ENCODE data around the gene TADA1.
"Not testable (repeated sequence)": the region's sequence is repeated elsewhere in the genome, so short reads cannot be mapped to it uniquely, and the experiment has no call there.

Gene TADA1

DNA sequence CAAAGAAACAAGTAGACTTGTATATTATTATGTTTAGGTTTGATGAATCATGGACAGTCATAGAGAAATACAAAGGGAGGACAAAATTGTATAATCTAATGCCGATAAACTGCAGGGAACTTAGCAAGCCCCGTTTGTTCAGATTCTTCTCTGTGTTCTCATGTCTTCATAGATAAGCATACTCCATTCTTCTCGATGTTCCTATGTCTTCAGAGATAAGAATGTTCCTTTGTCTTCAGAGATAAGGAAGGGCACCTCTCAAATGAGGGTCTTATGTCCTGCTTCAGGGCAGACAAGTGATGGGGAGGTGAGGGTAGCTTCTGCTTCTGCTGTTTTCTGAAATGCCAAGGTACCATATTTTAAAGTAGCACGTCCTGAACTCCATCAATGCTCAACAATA is 19.7 kb upstream of the TADA1 start:
- no peak for DNase-seq (ENCODE audit: low read depth in 4 of 4, low spot score in 1 of 4)

DNA sequence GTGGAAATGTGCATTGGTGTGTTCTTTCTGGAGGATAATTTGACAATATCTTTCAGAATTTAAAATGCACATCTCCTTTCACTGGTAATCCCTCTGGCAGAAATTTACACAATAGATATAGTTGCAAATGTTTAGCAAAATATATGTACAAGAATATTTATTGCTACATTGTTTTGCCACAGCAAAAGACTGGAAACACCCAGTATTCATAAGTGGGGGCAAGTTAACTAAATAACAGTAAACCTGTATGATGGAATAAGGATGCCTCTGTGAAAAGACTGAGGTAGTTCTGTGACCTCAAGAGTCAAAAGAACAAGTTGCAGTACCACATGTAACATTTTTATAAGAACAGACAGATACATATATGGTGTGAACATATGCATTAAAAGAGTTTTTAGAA is 13.7 kb upstream of the TADA1 start:
- DNase-seq (ENCODE audit: low read depth in 4 of 4, low spot score in 1 of 4), result no peak

DNA sequence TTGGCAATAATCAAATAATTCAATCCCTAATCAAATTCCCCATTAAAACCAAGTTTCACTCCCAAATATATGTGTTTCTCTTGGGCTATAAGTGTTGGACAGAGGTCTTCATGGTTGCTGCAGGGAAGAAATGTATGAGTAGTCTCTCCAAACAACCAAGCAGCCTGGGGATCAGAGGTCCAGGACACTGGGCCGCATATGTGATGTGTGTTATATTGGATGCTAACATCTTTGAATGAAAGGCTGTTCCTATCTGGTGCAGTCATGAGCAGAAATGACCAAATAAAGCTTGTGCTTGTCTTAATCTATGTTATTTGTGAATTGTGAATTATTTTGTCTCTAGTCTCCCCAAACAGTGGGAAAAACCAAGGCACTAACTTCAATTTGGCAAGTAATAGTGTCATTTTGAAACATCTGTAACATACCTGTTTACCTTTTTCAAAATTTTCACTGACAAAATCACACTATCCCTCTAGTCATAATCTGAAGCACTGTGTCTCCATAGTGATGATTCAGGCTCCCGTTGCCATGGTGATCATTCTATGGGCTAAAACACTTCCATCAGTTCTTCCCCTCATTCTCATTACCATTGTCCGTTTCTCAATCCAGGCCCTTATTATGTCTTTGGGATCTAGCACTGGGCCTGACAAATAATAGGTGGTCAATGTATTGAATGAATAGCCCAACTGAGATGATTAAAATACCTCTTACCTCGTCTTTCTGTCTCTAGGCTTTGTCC is 12.5 kb upstream of the TADA1 start:
- DNase-seq (ENCODE audit: low read depth in 4 of 4, low spot score in 1 of 4), result no peak

DNA sequence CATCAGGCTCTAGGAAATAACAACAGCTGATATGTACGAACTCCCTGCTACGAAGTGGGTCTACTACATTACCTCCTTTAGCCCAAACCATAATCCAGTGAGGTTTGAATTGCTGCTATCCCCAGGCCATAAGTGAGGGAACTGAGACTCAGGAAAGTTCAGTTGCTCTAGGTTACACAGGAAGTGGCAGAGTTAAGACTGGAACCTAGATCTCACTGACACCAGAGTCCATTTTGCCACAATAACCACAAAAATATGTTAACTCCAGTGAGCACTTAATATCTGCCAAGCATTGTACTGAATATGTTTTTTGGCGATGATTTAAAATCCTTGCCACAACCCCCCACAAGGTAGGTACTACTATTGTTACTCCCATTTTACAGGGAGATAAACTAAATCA is 8.9 kb upstream of the TADA1 start:
- DNase-seq (ENCODE audit: low read depth in 4 of 4, low spot score in 1 of 4), result no peak

DNA sequence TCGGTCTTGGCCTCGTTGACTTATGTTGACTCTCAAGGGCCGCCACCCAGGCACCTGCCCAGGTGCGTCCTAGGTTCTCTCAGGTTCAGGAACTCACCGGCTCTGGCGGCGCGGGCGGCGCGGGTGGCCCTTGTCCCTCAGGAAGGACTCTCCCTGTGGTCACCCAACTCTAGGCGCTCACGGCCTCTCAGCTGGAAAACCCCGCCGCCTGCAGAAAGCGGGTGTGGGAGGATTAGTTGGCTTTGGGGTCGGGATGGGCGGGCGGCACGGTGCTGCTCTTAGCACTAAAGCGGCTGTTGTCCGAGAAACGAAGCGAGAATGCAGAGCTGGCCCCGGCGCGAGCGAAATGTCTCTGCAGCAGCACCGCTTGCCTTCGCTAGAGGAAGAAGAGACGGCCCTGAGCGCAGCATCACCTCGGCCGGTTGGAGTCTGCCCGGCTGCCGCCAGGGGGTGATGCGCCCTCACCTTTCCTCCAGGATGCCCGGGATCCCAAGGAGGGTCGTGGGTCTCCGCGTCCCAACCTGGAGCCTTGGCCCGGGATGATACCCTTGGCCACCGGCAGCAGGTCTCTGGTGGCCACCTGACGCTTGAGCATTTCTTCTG is 8.1 kb upstream of the TADA1 start:
- peak in 2 of 4 experiments; percentile 10 to 14 for DNase-seq (ENCODE audit: low read depth in 4 of 4, low spot score in 1 of 4)

DNA sequence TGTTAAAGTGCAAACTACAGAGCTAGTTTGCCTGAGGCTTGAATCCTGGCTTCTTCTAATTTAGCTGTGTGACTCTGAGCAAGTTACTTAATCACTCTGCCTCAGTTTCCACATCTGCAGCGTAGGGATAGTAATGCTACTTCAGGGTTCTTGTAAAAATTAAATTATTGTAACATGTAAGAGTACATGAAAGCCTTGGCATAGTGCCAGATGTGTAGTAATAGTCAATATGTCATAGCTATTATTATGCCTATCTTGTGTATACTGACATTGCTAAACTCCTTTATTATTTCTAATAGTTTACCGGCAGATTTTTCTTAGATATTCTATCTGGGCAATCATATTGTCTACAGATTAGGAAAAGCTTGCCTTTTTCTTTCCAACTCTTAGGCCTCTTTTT is 6.8 kb upstream of the TADA1 start:
- no peak for DNase-seq (ENCODE audit: low read depth in 4 of 4, low spot score in 1 of 4)

DNA sequence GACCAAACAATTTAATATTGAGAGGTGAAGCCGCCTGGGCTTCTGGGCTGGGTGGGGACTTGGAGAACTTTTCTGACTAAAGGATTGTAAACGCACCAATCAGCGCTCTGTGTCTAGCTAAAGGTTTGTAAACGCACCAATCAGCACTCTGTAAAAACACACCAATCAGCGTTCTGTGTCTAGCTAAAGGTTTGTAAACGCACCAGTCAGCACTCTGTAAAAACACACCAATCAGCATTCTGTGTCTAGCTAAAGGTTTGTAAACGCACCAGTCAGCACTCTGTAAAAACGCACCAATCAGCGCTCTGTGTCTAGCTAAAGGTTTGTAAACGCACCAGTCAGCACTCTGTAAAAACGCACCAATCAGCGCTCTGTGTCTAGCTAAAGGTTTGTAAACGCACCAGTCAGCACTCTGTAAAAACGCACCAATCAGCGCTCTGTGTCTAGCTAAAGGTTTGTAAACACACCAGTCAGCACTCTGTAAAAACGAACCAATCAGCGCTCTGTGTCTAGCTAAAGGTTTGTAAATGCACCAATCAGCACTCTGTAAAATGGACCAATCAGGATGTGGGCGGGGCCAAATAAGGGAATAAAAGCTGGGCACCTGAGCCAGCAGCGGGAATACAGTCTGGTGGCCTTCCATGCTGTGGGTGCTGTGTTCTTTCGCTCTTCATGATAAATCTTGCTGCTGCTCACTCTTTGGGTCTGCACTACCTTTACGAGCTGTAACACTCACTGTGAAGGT is 2.3 kb upstream of the TADA1 start:
- DNase-seq (ENCODE audit: low read depth in 4 of 4, low spot score in 1 of 4), result not testable (repeated sequence)

DNA sequence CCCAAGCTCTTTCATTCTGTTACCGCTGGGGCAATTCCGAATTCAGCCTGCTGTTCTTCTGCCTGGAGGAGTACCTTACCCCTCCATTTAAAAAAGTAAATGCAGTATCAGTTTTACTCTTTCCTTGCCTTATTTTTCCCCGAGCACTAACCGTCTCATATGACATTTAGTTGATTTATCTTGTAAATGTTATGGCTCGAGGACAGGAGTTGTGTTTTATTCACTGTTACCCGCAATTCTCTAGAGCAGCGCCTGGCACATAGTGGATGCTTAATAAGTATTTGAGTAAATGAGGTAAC is 425 bp upstream of the TADA1 start:
- DNase-seq (ENCODE audit: low read depth in 4 of 4, low spot score in 1 of 4), result no peak

DNA sequence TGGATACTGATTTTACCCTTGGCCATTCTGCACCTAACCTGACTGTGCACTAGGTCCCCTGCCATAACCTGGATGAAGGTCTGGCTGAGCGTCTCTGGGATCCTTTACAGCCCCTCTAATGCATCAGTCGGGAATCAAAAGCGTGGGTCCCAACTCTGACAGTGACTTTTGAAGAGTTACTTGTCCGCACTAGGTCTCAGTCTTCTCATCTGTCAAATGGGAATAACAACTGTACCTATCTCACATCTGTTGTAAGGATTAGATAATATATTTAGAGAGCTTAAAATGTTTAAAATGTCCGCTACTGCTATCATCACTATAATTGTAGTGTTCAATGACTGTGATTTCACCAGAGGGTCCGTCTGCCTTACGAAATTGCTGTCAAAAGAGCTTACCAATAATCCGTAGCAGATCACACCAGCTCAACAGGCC is 746 bp downstream of the TADA1 start:
- DNase-seq (ENCODE audit: low read depth in 4 of 4, low spot score in 1 of 4), result no peak

DNA sequence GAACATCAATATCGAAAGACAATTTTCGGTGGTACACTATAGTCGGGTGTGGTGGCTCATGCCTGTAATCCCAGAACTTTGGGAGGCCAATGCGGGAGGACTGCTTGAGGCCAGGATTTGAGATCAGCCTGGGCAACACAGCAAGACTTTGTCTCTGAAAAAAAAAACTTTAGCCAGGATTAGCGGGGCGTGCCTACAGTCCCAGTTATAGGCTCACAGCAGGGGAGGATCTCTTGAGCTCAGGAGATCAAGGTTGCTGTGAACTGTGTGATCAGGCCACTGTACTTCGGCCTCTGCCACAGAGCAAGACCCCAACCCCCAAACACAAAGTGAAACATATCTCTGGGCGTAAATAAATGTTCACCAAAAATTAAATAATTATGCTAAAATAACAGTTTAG is 1.6 kb downstream of the TADA1 start:
- DNase-seq (ENCODE audit: low read depth in 4 of 4, low spot score in 1 of 4), result no peak

DNA sequence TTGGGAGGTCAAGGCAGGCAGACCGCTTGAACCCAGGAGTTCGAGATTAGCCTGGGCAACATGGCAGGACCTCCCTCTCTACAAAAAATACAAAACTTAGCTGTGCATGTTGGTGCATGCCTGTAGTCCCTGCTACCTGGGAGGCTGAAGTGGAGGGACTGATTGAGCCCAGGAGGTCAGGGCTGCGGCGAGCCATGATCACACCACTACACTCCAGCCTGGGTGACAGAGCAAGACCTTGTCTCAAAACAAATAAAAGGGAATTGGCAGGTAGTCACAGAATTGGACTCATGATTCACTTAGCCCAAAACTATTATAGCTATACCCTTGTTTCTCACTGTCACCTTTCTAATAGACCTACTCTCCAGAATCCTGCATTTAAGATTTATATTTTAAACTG is 5.5 kb downstream of the TADA1 start:
- DNase-seq (ENCODE audit: low read depth in 4 of 4, low spot score in 1 of 4), result no peak

DNA sequence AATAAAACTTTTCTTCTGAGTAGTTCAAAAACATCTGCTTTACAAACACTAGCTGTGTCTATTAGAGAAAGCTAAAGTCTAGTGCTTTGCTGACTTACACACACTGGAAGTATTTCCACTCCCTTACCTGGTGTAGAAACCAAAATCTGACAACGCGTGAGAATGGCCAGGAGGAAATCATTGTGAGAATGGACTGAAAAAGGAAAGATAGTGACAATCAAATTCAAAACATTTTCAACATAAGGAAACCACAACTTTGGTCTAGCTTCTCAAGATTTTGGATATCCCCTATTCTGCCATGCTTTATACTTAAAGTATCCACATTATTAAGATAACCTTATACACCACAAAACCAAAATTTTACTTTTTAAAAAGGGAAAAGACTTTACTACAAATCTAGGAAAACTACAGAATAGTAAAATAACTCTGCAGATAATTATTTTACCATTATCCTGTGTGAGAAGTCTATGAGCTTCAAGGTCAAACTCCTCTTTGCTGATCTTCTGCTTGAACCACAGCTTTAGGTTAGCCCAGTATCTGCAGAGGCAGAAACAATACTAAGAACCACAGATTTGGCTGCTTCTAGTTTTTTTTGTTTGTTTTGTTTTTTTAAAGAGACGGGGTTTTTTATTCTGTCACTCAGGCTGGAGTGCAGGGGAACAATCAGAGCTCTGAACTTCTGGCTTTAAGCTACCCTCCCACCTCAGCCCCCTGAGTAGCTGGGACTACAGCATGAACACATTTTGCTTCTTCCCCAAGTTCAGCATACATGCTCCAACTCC is 6.6 kb downstream of the TADA1 start:
- DNase-seq (ENCODE audit: low read depth in 4 of 4, low spot score in 1 of 4), result no peak

DNA sequence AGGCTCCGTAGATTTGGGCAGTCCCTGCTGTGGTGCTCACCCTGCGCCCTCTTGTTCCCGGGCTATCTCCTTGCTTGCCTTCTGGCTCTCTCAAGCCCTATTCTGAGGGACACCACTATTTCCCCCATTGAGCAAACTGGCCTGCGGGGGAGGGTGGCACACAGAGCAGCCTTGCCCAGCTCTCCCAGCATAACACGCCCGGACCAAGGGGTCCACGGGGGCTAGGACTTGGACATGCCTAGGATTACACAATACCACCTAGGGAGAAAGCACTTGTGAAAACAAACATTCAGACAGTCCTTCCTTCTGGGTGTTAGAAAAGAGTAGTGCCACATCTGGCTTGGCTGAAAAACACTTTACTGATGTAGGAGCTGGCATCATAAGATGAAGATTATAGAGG is 7.4 kb downstream of the TADA1 start:
- DNase-seq (ENCODE audit: low read depth in 4 of 4, low spot score in 1 of 4), result no peak

DNA sequence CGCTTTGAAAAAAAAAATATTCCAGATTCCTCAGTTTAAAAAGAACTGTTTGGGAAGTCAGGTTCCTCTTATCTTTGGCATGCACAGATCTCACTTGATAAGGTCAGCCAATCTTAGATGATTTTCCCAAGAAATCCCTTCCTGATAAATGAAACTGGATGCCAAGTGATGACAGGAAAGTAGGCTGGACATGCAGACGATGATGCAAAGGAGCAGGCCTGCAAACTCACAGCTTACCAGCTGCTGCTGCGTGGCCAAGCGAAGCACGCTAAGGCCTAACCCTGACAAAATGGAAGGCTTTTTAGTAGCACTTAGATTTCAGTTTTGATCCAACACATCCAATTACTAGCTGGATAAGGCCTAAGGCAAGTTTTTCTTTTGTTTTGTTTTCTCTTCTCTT is 10.1 kb downstream of the TADA1 start:
- DNase-seq (ENCODE audit: low read depth in 4 of 4, low spot score in 1 of 4), result no peak

DNA sequence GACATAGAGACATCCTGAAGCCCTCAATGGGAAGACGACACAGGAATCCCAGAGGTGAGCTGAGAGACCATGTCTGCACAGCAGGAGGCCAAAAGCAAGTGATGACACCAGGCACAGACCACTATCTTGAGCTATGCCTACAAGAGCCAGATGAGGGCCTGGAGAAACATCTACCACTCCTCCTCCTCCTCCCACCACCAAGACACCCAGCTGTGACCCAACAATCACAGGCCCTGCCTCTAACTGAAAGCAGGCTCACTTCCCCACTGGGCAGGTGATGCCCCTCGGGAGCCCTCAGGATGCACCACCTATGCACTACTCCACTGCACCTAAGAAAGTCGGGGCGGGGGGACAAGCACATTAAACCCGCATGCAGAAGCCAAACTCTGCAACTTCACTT is 16.5 kb downstream of the TADA1 start:
- DNase-seq (ENCODE audit: low read depth in 4 of 4, low spot score in 1 of 4), result no peak

DNA sequence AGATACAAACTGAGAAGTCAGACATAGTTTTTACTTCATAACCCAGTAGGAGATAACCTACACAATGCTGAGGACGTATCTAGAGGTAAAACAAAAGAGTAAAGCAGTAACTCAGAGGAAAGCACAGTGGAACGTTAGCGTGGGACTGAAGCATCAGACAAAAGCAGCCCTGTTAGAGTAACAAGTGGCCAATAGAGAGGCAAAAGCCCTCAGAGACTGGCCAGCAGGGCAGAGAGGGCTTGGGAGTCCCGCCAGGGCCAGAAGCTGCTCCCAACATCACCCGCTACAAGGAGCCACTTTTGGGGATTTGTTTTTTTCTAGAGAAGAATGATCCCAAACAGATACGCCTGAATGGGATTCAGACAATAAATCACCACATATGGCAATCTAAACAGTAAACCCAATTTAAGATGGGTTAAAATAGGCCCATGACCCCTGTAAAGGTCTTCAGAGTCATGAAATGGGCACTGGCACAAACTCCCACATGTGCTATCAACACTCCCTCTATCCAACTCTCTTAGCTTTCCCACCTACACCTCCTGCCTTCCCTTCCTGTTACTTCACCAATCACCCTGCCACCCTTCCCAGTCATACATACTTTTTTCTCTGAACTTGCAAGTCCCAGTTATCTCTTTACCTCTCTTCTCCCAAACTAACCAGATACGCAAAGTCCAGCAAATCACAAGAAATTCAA is 17.2 kb downstream of the TADA1 start:
- no peak for DNase-seq (ENCODE audit: low read depth in 4 of 4, low spot score in 1 of 4)

DNA sequence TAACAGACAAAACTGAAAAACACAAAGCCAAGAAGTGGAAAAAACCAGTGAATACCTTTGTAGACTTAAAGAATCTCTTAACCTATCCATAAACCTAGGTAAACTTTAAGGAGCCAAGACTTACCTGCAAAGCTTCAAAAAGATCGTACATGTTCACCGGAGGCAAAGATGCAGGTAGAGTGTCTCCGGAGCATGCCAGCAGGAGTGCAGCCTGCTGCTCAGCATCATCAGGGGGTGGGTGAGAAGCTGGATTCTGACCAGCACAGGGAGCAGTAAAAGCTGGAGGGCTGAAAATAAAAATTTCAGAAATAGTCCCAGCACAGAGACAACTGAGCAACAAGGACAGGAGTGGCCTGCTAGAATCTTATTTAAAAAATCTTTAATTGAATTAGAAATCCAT is 18.1 kb downstream of the TADA1 start:
- no peak for DNase-seq (ENCODE audit: low read depth in 4 of 4, low spot score in 1 of 4)

DNA sequence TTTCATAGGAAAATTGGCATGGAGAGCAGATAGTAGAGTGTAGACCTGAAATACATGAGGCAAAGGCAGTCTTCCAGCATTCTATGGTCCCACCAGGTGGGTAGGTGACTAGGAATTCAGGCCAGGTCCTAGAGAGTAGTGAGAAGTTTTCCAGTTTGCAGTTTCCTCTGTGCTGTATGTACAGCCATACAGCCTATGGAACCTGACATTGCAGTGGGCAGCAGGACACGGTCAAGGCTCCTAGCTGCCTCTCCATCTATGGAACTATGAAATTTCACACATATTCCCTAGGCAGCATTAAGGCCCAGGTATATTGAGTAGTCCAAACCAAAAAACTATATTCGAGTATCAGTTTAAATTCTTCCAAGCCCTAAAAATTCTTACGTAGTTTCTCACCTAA is 20.5 kb downstream of the TADA1 start:
- no peak for DNase-seq (ENCODE audit: low read depth in 4 of 4, low spot score in 1 of 4)

DNA sequence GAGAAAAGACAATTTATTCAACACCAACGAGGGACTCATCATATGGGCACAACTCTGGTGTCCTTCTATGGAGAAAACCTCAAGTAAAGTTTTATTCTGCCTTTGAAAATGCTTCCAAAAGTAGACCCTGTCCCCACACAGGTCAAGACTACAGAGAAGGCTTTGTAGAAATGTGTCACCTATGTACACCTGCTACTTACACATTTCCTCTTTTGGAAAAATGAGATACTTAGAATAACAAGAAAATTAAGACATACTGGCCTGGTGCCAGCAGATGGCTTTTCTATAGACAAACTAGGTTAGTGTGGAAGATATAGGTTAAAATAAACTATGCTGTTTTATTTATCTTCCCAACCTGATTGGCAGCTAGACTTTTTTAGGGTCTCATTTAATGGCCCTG is 23.1 kb downstream of the TADA1 start:
- DNase-seq (ENCODE audit: low read depth in 4 of 4, low spot score in 1 of 4), result no peak

DNA sequence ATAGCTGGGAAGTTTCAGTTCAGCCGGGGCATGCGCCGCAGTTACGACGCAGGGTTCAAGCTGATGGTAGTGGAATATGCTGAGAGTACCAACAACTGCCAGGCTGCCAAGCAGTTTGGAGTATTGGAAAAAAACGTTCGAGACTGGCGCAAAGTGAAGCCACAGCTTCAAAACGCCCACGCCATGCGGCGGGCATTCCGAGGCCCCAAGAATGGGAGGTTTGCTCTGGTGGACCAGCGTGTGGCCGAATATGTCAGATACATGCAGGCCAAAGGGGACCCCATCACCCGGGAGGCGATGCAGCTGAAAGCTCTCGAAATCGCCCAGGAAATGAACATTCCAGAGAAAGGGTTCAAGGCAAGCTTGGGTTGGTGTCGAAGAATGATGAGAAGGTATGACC is 26.9 kb downstream of the TADA1 start:
- DNase-seq (ENCODE audit: low read depth in 4 of 4, low spot score in 1 of 4), result no peak

DNA sequence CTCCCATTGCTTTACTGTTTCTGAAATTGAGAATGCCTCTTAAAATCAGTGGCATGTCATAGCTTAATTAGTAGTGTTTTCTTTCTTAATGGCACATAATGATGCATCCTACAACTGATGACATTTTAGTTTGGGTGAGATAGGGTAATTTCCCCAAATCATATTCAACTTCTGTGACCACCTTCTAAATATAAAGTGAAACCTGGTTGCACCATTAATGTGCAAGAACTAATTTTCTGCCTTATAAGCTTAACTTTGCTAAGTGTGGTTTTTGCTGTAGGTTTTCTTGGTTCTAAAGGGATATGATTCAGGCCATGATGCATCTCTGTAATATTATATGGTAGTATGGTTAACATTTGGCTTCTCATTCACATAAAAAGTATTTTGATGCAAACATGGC is 27.9 kb downstream of the TADA1 start:
- no peak for DNase-seq (ENCODE audit: low read depth in 4 of 4, low spot score in 1 of 4)
